Measurements from ENCODE around the gene FARP1. TPM values are rescaled to one million over a fixed set of nuclear protein-coding genes. Genes with fewer than 3 reads are reported as not detected.

The FARP1 gene
- total RNA-seq, 1 experiment from 2014 or later = 25.8 TPM

DNA sequence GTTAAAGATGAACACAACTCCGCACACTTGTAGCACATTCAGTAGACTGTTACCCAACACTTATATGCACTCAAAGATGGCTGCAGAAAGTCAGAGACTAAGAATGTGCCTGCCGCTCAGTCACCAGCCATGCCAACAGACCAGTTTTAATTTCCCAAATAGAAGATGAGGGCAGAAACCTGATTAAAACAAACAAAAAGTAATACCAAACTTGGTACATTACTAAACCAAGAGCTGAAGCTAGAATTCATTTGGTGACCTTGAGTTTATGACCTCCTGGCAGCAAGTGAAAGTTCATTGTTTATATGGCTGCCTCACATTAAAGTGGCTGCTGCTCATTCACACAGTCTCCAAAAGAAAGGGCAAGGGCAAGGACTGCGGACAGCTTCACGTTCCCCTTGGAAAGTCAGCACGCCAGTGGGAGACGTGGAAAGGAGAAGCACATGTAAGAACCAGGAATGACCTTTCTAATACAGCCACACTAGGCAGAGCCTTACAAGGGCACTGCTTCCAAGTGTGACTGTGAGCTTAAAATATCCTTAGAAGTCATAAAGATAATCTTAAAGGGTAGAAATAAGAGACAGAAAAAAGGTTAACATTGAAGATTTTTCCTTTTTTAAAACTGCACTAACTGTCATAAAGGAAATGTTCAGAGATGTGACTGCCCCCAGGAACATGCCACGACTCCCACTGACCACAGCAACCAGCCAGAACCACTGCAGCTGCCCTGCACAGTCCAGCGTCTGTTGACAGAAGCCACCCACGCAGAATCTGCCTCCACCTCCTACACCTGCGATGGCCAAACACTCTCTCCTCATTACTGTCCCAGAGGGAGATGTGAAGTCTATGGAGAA is 360.5 kb downstream of the FARP1 start:
- Histone ChIP-seq H3K27me3 (ENCODE audit: control insufficient read depth, insufficient read depth, low read length) (no peaks in the 10 kb centered on the region), H3K4me3 (ENCODE audit: insufficient read depth, low read depth, low read length) (no peak overlapping the region), H3K36me3 (replicated peaks; ENCODE audit: control insufficient read depth, insufficient read depth, low read length) (no peaks in the 10 kb centered on the region; the same call in 1 of the 2 replicates)
- DNase-seq = no peak

GRCh38 chr13:98504029-98504351 is 361.1 kb downstream of the FARP1 start:
- DNase-seq = no peak
- Histone ChIP-seq H3K36me3 (replicated peaks; ENCODE audit: control insufficient read depth, insufficient read depth, low read length) (no peaks in the 10 kb centered on the region; the same call in 1 of the 2 replicates), H3K4me3 (ENCODE audit: insufficient read depth, low read depth, low read length) (no peak overlapping the region), H3K27me3 (ENCODE audit: control insufficient read depth, insufficient read depth, low read length) (no peaks in the 10 kb centered on the region)

DNA sequence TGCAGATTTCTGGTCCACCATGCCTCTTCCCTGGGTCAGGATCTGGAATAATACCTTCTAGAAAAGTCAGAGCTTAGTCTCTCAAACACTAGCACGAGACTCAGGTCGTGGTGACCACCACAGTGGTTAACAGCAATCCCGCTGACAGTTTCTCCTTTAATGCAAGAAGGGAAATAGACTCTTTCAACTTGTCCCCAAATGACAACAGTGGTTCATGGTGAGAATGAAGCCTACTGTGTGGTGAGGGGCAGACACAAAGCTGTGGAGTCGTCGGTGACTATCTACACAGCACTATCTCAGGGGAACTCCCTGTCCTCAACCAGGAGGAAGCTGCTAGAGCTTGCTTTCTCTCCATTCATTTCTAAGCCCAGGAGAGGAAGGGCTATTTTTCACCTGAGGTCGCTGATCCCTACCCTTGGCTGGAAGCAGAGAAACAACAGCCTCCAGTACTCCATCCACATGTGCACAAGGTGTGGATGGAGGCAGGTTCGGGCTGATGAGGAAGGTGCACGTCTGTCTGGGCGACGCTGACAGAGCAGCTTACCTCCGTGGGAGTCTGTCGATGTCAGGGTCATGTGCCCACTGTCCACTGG is 361.6 kb downstream of the FARP1 start:
- Histone ChIP-seq H3K36me3 (replicated peaks; ENCODE audit: control insufficient read depth, insufficient read depth, low read length) (no peaks in the 10 kb centered on the region; the same call in 1 of the 2 replicates), H3K4me3 (ENCODE audit: insufficient read depth, low read depth, low read length) (no peak overlapping the region), H3K27me3 (ENCODE audit: control insufficient read depth, insufficient read depth, low read length) (no peaks in the 10 kb centered on the region)
- DNase-seq = no peak

Other genes starting within 250 kb of the FARP1 start
- gene IPO5, start 189.4 kb upstream of the FARP1 start, total RNA-seq (2014; rRNA removed; shearing (Covaris generic)) = 394 and 404 TPM in 2 replicates
- not detected in 2 replicates for gene RNF113B, start 34.2 kb downstream of the FARP1 start, total RNA-seq (2014; rRNA removed; shearing (Covaris generic))

Measured in H7 (cell line).